ENCODE data around the gene NKIRAS1.
"Not testable (repeated sequence)": the region's sequence is repeated elsewhere in the genome, so short reads cannot be mapped to it uniquely, and the experiment has no call there.

Gene NKIRAS1

DNA sequence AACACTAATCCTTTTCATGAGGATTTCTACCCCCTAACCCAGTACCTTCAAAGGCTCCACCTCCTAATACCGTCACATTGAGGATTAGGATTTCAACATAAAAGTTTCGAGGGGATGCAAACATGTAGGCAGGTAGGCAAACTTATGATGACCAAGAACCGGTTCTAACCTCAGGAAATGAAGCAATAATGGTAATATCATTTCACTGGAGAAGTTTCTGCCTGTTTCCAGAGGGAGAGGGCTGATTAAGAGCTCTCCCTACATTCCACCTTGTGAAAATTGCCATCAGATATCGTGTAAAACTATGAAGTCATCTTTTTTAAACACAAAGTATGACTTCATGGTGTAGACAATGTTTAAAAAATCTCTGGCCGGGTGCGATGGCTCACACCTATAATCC, 31.6 kb downstream of the NKIRAS1 start (continued):
- TF ChIP-seq, protein P1, sequence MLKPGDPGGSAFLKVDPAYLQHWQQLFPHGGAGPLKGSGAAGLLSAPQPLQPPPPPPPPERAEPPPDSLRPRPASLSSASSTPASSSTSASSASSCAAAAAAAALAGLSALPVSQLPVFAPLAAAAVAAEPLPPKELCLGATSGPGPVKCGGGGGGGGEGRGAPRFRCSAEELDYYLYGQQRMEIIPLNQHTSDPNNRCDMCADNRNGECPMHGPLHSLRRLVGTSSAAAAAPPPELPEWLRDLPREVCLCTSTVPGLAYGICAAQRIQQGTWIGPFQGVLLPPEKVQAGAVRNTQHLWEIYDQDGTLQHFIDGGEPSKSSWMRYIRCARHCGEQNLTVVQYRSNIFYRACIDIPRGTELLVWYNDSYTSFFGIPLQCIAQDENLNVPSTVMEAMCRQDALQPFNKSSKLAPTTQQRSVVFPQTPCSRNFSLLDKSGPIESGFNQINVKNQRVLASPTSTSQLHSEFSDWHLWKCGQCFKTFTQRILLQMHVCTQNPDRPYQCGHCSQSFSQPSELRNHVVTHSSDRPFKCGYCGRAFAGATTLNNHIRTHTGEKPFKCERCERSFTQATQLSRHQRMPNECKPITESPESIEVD (tag by site-specific recombination; IDR thresholded peaks at IDR 0.05): peak; percentile 56
- TF ChIP-seq ZFP37 (tag by site-specific recombination; IDR thresholded peaks at IDR 0.05) (no peak), ZBTB21 (tag by site-specific recombination; IDR thresholded peaks at IDR 0.05) (0 out of 2 replicates have a peak, but pooled peaks have one; percentile 47), ZNF184 (tag by site-specific recombination; IDR thresholded peaks at IDR 0.05) (0 out of 2 replicates have a peak, but pooled peaks have one; percentile 50), WT1 (tag by site-specific recombination; IDR thresholded peaks at IDR 0.05) (no peak), ZBTB7A (tag by site-specific recombination; IDR thresholded peaks at IDR 0.05; ENCODE audit: low read depth) (no peak), GLI2 (tag by site-specific recombination; IDR thresholded peaks at IDR 0.05; ENCODE audit: borderline replicate concordance, low read depth) (no peak)
- TF ChIP-seq, protein P2, sequence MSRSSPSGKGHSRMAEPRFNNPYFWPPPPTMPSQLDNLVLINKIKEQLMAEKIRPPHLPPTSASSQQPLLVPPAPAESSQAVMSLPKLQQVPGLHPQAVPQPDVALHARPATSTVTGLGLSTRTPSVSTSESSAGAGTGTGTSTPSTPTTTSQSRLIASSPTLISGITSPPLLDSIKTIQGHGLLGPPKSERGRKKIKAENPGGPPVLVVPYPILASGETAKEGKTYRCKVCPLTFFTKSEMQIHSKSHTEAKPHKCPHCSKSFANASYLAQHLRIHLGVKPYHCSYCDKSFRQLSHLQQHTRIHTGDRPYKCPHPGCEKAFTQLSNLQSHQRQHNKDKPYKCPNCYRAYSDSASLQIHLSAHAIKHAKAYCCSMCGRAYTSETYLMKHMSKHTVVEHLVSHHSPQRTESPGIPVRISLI (tag by site-specific recombination; IDR thresholded peaks at IDR 0.05): no peak
- TF ChIP-seq, protein P3, sequence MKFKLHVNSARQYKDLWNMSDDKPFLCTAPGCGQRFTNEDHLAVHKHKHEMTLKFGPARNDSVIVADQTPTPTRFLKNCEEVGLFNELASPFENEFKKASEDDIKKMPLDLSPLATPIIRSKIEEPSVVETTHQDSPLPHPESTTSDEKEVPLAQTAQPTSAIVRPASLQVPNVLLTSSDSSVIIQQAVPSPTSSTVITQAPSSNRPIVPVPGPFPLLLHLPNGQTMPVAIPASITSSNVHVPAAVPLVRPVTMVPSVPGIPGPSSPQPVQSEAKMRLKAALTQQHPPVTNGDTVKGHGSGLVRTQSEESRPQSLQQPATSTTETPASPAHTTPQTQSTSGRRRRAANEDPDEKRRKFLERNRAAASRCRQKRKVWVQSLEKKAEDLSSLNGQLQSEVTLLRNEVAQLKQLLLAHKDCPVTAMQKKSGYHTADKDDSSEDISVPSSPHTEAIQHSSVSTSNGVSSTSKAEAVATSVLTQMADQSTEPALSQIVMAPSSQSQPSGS (tag by site-specific recombination; IDR thresholded peaks at IDR 0.05; ENCODE audit: low read depth): peak; percentile 87
- TF ChIP-seq, protein P4, sequence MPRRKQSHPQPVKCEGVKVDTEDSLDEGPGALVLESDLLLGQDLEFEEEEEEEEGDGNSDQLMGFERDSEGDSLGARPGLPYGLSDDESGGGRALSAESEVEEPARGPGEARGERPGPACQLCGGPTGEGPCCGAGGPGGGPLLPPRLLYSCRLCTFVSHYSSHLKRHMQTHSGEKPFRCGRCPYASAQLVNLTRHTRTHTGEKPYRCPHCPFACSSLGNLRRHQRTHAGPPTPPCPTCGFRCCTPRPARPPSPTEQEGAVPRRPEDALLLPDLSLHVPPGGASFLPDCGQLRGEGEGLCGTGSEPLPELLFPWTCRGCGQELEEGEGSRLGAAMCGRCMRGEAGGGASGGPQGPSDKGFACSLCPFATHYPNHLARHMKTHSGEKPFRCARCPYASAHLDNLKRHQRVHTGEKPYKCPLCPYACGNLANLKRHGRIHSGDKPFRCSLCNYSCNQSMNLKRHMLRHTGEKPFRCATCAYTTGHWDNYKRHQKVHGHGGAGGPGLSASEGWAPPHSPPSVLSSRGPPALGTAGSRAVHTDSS (tag by site-specific recombination; IDR thresholded peaks at IDR 0.05): no peak
- TF ChIP-seq, protein P5, sequence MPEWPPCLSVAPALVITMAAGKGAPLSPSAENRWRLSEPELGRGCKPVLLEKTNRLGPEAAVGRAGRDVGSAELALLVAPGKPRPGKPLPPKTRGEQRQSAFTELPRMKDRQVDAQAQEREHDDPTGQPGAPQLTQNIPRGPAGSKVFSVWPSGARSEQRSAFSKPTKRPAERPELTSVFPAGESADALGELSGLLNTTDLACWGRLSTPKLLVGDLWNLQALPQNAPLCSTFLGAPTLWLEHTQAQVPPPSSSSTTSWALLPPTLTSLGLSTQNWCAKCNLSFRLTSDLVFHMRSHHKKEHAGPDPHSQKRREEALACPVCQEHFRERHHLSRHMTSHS (tag by site-specific recombination; IDR thresholded peaks at IDR 0.05): no peak

DNA sequence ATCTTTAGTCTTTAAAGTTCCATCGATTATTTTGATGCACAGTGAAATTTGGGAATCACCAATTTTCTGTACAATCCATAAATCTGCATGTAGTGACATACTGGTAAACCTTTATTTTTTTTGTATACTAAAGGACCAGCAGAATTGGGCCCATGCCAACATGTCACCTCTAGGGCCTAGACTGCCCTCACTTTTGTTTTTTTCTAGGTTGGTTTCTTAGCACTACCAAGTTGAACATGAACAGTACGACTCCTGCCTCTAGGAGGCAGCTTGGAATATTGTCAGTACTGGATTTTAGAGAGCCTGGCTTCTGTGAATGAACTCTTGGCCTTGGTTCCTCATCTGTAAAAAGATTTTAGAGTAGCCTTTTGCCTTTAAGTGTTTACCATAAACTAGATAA, 32.3 kb downstream of the NKIRAS1 start:
- Histone ChIP-seq H3K36me3 (ENCODE audit: control insufficient read depth in 2 of 2, insufficient read depth in 1 of 2, low read length in 2 of 2) (peaks cover 0 to 30% of the 10 kb centered on the region in 2 experiments; a peak in 1 of 3 replicates), H3K4me3 (ENCODE audit: low read depth, low read length) (no peak overlapping the region), H3K9me3 (ENCODE audit: control insufficient read depth, insufficient read depth, low read depth, low read length) (no peaks in the 10 kb centered on the region), H3K4me1 (ENCODE audit: control insufficient read depth, insufficient read depth, low read length) (no peaks in the 10 kb centered on the region), H3K27ac (ENCODE audit: extremely low read depth, low read depth, low read length) (no peak overlapping the region)
- POLR2A ChIA-PET: interaction anchor here (1.6 kb wide), 1 partner anchor 32 kb away, joined by 5 read pairs; the partner anchor contains the start of genes NKIRAS1 and RPL15
- TF ChIP-seq ZNF510 (tag by site-specific recombination; IDR thresholded peaks at IDR 0.05; ENCODE audit: insufficient replicate concordance) (peak; percentile 28), ZNF239 (tag by site-specific recombination; IDR thresholded peaks at IDR 0.05) (no peak)
- TF ChIP-seq, protein P6, sequence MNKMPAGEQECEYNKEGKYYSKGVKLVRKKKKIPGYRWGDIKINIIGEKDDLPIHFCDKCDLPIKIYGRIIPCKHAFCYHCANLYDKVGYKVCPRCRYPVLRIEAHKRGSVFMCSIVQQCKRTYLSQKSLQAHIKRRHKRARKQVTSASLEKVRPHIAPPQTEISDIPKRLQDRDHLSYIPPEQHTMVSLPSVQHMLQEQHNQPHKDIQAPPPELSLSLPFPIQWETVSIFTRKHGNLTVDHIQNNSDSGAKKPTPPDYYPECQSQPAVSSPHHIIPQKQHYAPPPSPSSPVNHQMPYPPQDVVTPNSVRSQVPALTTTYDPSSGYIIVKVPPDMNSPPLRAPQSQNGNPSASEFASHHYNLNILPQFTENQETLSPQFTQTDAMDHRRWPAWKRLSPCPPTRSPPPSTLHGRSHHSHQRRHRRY (tag by site-specific recombination; IDR thresholded peaks at IDR 0.05): no peak
- CTCF ChIA-PET: no interaction called here

DNA sequence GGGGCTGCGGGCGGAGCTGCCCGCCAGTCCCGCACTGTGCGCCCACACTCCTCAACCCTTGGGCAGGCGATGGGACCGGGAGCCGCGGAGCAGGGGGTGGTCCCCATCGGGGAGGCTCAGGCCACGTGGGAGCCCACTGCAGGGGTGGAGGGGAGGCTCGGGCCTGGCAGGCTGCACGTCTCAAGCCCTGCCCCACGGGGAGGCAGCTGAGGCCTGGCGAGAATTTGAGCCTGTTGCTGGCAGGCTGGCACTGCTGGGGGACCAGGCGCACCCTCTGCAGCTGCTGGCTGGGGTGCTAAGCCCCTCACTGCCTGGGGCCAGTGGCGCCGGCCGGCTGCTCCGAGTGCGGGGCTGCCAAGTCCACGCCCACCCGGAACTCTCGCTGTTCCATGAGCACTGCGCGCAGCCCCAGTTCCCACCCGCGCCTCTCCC, 34.3 kb downstream of the NKIRAS1 start:
- Histone ChIP-seq H3K4me1 (ENCODE audit: control insufficient read depth, insufficient read depth, low read length) (no peaks in the 10 kb centered on the region), H3K9me3 (ENCODE audit: control insufficient read depth, insufficient read depth, low read depth, low read length) (no peaks in the 10 kb centered on the region), H3K4me3 (ENCODE audit: low read depth, low read length) (no peak overlapping the region), H3K36me3 (ENCODE audit: control insufficient read depth in 2 of 2, insufficient read depth in 1 of 2, low read length in 2 of 2) (peaks cover 0 to 29% of the 10 kb centered on the region in 2 experiments; a peak in 1 of 3 replicates), H3K27ac (ENCODE audit: extremely low read depth, low read depth, low read length) (no peak overlapping the region)
- peak; percentile 88 for TF ChIP-seq ZNF202 (tag by site-specific recombination; IDR thresholded peaks at IDR 0.05; ENCODE audit: borderline replicate concordance)
- TF ChIP-seq, protein P7, sequence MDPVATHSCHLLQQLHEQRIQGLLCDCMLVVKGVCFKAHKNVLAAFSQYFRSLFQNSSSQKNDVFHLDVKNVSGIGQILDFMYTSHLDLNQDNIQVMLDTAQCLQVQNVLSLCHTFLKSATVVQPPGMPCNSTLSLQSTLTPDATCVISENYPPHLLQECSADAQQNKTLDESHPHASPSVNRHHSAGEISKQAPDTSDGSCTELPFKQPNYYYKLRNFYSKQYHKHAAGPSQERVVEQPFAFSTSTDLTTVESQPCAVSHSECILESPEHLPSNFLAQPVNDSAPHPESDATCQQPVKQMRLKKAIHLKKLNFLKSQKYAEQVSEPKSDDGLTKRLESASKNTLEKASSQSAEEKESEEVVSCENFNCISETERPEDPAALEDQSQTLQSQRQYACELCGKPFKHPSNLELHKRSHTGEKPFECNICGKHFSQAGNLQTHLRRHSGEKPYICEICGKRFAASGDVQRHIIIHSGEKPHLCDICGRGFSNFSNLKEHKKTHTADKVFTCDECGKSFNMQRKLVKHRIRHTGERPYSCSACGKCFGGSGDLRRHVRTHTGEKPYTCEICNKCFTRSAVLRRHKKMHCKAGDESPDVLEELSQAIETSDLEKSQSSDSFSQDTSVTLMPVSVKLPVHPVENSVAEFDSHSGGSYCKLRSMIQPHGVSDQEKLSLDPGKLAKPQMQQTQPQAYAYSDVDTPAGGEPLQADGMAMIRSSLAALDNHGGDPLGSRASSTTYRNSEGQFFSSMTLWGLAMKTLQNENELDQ (tag by site-specific recombination; IDR thresholded peaks at IDR 0.05; ENCODE audit: low read depth): no peak
- ChIA-PET POLR2A (no interaction called here), CTCF (interaction anchor here (0.6 kb wide), 1 partner anchor 14 kb away, joined by 4 read pairs; no protein-coding TSS in a partner anchor)

DNA sequence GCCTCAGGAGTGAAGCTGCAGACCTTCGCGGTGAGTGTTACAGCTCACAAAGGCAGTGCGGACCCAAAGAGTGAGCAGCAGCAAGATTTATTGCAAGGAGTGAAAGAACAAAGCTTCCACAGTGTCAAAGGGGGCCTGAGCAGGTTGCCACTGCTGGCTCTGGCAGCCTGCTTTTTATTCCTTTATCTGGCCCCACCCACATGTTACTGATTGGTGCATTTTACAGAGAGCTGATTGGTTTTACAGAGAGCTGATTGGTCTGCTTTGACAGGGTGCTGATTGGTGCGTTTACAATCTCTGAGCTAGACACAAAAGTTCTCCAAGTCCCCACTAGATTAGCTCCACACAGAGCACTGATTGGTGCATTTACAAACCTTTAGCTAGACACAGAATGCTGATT, 34.8 kb downstream of the NKIRAS1 start:
- H3K36me3 ChIP-seq (ENCODE audit: control insufficient read depth in 2 of 2, insufficient read depth in 1 of 2, low read length in 2 of 2): peaks cover 0 to 25% of the 10 kb centered on the region in 2 experiments; a peak in 1 of 3 replicates
- H3K4me1 ChIP-seq (ENCODE audit: control insufficient read depth, insufficient read depth, low read length); H3K4me3 ChIP-seq (ENCODE audit: low read depth, low read length); POLR2A ChIA-PET; H3K27ac ChIP-seq (ENCODE audit: extremely low read depth, low read depth, low read length); H3K9me3 ChIP-seq (ENCODE audit: control insufficient read depth, insufficient read depth, low read depth, low read length): not testable (repeated sequence)
- CTCF ChIA-PET: interaction anchor here (0.6 kb wide), 1 partner anchor 14 kb away, joined by 4 read pairs; no protein-coding TSS in a partner anchor
